GM12878 (cell line): ENCODE measurements around the gene KRT81. TPM values are rescaled to one million over a fixed set of nuclear protein-coding genes. Genes with fewer than 3 reads are reported as not detected.

ENCODE experiments used
- ATAC-seq: fragments of 200-7000 bp; cut with Tn5 transposase; 3 replicates; pipeline ENCODE4 v1.9.1; 2020; ENCODE audit warnings: mild to moderate bottlenecking, moderate library complexity
- BruUV-seq: library from RNA; stranded (reverse); fragments of 400-500 nt; replicated peaks from 2 replicates; lab custom pipeline; 2021; lab: Mats Ljungman, UMichigan
- CTCF ChIA-PET: fragments of 300-600 bp; sonication (Branson Sonifier 250); formaldehyde crosslinking; extraction: SDS; loops from one replicate; lab custom pipeline; 2021; ENCODE audit warnings: inconsistent platforms; lab: Yijun Ruan, JAX
- POLR2A ChIA-PET: fragments of 350-600 bp; formaldehyde crosslinking; extraction: SDS; loops from one replicate; lab custom pipeline; 2021; ENCODE audit warnings: inconsistent platforms; lab: Charles Lee
- RAD21 ChIA-PET: fragments of 300-600 bp; sonication (Branson Sonifier 250); formaldehyde crosslinking; loops from one replicate; lab custom pipeline; 2023; ENCODE audit warnings: antibody characterized with exemption; ENCODE audit not compliant: unreplicated experiment; lab: Charles Lee
- SMC1A ChIA-PET: fragments of 300-600 bp; sonication (Branson Sonifier 250); formaldehyde crosslinking; loops from one replicate; lab custom pipeline; 2023; ENCODE audit not compliant: unreplicated experiment, uncharacterized antibody; lab: Charles Lee
- DNase-seq: peaks from one replicate; pipeline ENCODE4 v3.0.0-alpha.2; 2011; ENCODE audit warnings: low read depth, low spot score
- FAIRE-seq: peaks from 3 replicates; lab custom pipeline; 2011; peaks lifted over from hg19 to GRCh38; lab: Jason Lieb, UNC
- H2AFZ ChIP-seq: 2 replicates; pipeline ENCODE4 v1.6.0; 2011; ENCODE audit warnings: low read depth, low read length, control low read depth; ENCODE audit not compliant: control insufficient read depth
- H3K27ac ChIP-seq: 2 replicates; pipeline ENCODE4 v1.5.1; 2011; ENCODE audit warnings: control low read depth; ENCODE audit not compliant: control insufficient read depth, insufficient read depth
- H3K27me3 ChIP-seq, 2 experiments: replicated peaks in 1 of 2; 2 replicates each; pipeline versions ENCODE4 v1.6.0 to v1.6.1; 2011; ENCODE audit warnings: low read length in 1 of 2; ENCODE audit not compliant: control insufficient read depth in 2 of 2, insufficient read depth in 2 of 2
- H3K36me3 ChIP-seq, 2 experiments: 2 replicates each; pipeline ENCODE4 v1.5.1; 2011; ENCODE audit warnings: low read length in 1 of 2; ENCODE audit not compliant: control insufficient read depth in 2 of 2, insufficient read depth in 2 of 2
- H3K4me1 ChIP-seq: 2 replicates; pipeline ENCODE4 v1.6.1; 2011; ENCODE audit warnings: mild to moderate bottlenecking, low read length, moderate library complexity, mixed read lengths; ENCODE audit not compliant: control insufficient read depth, insufficient read depth
- H3K4me2 ChIP-seq: 2 replicates; pipeline ENCODE4 v1.6.0; 2011; ENCODE audit warnings: control low read depth; ENCODE audit not compliant: control insufficient read depth, insufficient read depth
- H3K4me3 ChIP-seq: fragments of 200-600 bp; sonication (generic); 2 replicates; pipeline ENCODE4 v1.5.1; 2016
- H3K79me2 ChIP-seq: 2 replicates; pipeline ENCODE4 v1.6.0; 2011; ENCODE audit warnings: low read length; ENCODE audit not compliant: control insufficient read depth, insufficient read depth
- H3K9ac ChIP-seq: 2 replicates; pipeline ENCODE4 v1.8.0; 2011; ENCODE audit warnings: low read length, control low read depth, mixed read lengths; ENCODE audit not compliant: control insufficient read depth, insufficient read depth
- H3K9me3 ChIP-seq: replicated peaks from 3 replicates; pipeline ENCODE4 v1.5.1; 2011; ENCODE audit warnings: mild to moderate bottlenecking, low read length; ENCODE audit not compliant: control insufficient read depth, insufficient read depth
- H4K20me1 ChIP-seq: 2 replicates; pipeline ENCODE4 v1.6.0; 2011; ENCODE audit not compliant: control insufficient read depth, insufficient read depth
- HDAC2 ChIP-seq: fragments of 200-600 bp; sonication (generic); IDR thresholded peaks from 2 replicates; pipeline ENCODE4 v1.6.1; 2017
- HDGF ChIP-seq: fragments of 450-650 bp; IDR thresholded peaks from 2 replicates; pipeline ENCODE4 v1.6.1; 2016; ENCODE audit warnings: antibody characterized with exemption
- KLF5 ChIP-seq: fragments of 450-650 bp; IDR thresholded peaks from 2 replicates; pipeline ENCODE4 v1.6.1; 2014; ENCODE audit warnings: mild to moderate bottlenecking; ENCODE audit not compliant: partially characterized antibody
- NFIC ChIP-seq: IDR thresholded peaks from 2 replicates; pipeline ENCODE4 v1.6.1; 2012; ENCODE audit warnings: low read depth, mild to moderate bottlenecking, inconsistent platforms, low read length, moderate library complexity
- PML ChIP-seq: IDR thresholded peaks from 2 replicates; pipeline ENCODE4 v1.6.1; 2012; ENCODE audit warnings: low read length, inconsistent platforms
- RAD21 ChIP-seq: IDR thresholded peaks from 2 replicates; pipeline ENCODE4 v1.6.1; 2011; ENCODE audit warnings: mild to moderate bottlenecking, low read depth, low read length, moderate library complexity; ENCODE audit not compliant: insufficient read depth
- SIX5 ChIP-seq: IDR thresholded peaks from 2 replicates; pipeline ENCODE4 v1.6.1; 2011; ENCODE audit warnings: mild to moderate bottlenecking, low read depth, low read length, moderate library complexity; ENCODE audit not compliant: severe bottlenecking
- SP1 ChIP-seq: IDR thresholded peaks from one replicate; pipeline ENCODE4 v1.6.1; 2011; ENCODE audit warnings: low read depth, low read length
- TCF7 ChIP-seq: IDR thresholded peaks from 2 replicates; pipeline ENCODE4 v1.6.1; 2014; ENCODE audit warnings: antibody characterized with exemption, borderline replicate concordance
- WGBS: methylation state at CpG from one replicate; pipeline ENCODE4 v1.1.6; 2016; ENCODE audit warnings: low lambda C conversion rate; ENCODE audit not compliant: insufficient replicate concordance, insufficient coverage; ENCODE audit errors: missing lambda C conversion rate; 5-methylcytosine and 5-hydroxymethylcytosine counted together
- in situ Hi-C: fragments of 300-500 bp; cut with MboI; formaldehyde crosslinking; loops from 9 replicates; pipeline ENCODE4 v1.14.3; 2018; ENCODE audit warnings: mixed read lengths
- intact Hi-C: fragments of 100-400 bp; cut with micrococcal nuclease; formaldehyde crosslinking; loops from one replicate; pipeline ENCODE4 v1.14.2; 2022; ENCODE audit not compliant: unreplicated experiment
- polyA plus RNA-seq, 11 experiments: library from polyadenylated mRNA; depleted of rRNA in 4 of 11; unstranded in 6 of 11; stranded (reverse) in 5 of 11; fragments of >200 nt; fragmentation: Nextera tagmentation in 4 of 11; fragmentation: Illumina TruSeq in 1 of 11; extraction: Ambion mirVana in 4 of 11; extraction: Trizol in 1 of 11; gene quantifications; 1 replicate in 1 of 11; 2 replicates in 10 of 11; pipeline versions ENCODE4 v1.2.1 to v1.2.3, GENCODE V29; 2011 to 2016; ENCODE audit warnings: inconsistent platforms in 2 of 11, missing spikeins in 2 of 11, low read depth in 1 of 11
- total RNA-seq, 4 experiments: library from RNA; depleted of rRNA in 3 of 4; stranded (reverse); fragments of >200 nt in 3 of 4; fragmentation: Illumina TruSeq in 1 of 4; extraction: Trizol in 1 of 4; gene quantifications; 2 replicates each; pipeline versions ENCODE4 v1.2.1 to v1.2.3, GENCODE V29; 2013 to 2021
- TF ChIP-seq, protein P1 (sequence below): IDR thresholded peaks from 2 replicates; pipeline ENCODE4 v1.6.1; 2011; ENCODE audit warnings: low read depth, low read length, improper control_type of control experiment, borderline replicate concordance
- TF ChIP-seq, protein P2 (sequence below), 3 experiments: IDR thresholded peaks in 2 of 3; conservative IDR thresholded peaks in 1 of 3; 2 replicates each; pipeline ENCODE4 v1.5.1; 2011; ENCODE audit warnings: low read depth in 3 of 3, low read length in 3 of 3, mild to moderate bottlenecking in 3 of 3, control low read depth in 2 of 3, moderate library complexity in 2 of 3, inconsistent platforms in 1 of 3, mixed read lengths in 1 of 3; ENCODE audit not compliant: control insufficient read depth in 2 of 3, insufficient read depth in 1 of 3; ENCODE audit errors: extremely low read depth in 1 of 3
- TF ChIP-seq, protein P3 (sequence below): fragments of 450-650 bp; IDR thresholded peaks from 2 replicates; pipeline ENCODE4 v1.6.1; 2017; ENCODE audit warnings: borderline replicate concordance

Gene KRT81
- total and polyA plus RNA-seq, 10 of the 15 experiments (the other 5 are each of a cell fraction or from before 2014, with no cell fraction given): 0.05 to 0.15 TPM; not detected in 8

DNA sequence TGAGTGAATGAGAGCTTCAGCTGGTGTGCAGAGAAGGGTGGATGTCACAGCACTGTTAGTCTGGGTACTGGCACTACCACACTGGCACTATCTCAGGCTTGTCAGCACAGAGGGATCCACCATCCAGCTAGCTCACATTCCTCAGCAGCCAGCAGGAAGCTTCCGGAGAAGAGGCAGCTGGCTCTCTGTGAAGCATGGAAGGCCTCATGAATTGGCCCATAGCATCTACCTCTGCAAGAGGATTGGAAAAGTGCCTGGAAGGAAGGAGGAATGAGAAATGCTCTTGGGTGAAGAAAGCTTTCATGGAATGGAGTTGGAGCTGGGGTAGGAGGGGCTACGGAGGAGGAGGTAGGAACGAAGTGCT lies 19.9 kb upstream of the KRT81 start (continued):
- TF ChIP-seq, protein P1, sequence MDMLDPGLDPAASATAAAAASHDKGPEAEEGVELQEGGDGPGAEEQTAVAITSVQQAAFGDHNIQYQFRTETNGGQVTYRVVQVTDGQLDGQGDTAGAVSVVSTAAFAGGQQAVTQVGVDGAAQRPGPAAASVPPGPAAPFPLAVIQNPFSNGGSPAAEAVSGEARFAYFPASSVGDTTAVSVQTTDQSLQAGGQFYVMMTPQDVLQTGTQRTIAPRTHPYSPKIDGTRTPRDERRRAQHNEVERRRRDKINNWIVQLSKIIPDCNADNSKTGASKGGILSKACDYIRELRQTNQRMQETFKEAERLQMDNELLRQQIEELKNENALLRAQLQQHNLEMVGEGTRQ: no peak
- TF ChIP-seq, protein P2, sequence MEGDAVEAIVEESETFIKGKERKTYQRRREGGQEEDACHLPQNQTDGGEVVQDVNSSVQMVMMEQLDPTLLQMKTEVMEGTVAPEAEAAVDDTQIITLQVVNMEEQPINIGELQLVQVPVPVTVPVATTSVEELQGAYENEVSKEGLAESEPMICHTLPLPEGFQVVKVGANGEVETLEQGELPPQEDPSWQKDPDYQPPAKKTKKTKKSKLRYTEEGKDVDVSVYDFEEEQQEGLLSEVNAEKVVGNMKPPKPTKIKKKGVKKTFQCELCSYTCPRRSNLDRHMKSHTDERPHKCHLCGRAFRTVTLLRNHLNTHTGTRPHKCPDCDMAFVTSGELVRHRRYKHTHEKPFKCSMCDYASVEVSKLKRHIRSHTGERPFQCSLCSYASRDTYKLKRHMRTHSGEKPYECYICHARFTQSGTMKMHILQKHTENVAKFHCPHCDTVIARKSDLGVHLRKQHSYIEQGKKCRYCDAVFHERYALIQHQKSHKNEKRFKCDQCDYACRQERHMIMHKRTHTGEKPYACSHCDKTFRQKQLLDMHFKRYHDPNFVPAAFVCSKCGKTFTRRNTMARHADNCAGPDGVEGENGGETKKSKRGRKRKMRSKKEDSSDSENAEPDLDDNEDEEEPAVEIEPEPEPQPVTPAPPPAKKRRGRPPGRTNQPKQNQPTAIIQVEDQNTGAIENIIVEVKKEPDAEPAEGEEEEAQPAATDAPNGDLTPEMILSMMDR (IDR thresholded peaks at IDR 0.05 in 2 of 3, conservative IDR thresholded peaks at IDR 0.05 in 1 of 3; ENCODE audit: control insufficient read depth in 2 of 3, extremely low read depth in 1 of 3, insufficient read depth in 1 of 3, low read depth in 3 of 3, low read length in 3 of 3): no peak

DNA sequence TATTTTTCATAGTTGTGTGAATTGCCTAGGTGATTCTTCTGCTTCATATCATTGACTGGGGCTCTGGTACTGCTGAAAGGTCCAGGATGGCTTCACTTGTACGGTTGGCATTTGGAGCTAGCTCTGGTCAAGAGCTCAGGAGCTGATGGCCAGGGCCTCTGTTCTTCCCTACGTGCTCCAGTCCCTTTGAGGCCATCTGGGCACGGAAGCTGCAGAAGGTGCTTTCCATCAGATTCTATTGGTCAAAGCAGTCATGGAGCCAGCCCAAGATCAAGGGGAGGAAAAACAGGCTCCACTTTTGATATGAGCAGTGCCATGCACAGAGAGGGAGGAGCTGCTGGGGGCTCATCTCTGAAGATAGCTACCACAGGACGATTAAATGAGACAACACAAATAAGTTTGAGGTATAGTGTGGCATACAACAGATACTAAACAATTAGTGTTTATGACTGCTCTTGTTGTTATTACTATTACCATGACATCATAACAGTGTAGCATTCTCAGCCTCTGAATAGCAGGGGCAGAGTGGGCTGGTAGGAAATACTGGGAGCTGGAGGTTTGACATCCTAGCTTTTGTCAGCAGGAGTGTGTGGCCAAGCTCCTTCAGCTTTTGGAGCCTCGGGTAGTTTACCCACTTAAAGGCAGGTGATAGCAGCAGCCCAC lies 19.4 kb upstream of the KRT81 start:
- TF ChIP-seq HDAC2: no peak
- no peak for TF ChIP-seq SIX5
- no peak for TF ChIP-seq SP1
- no peak for TF ChIP-seq HDGF
- TF ChIP-seq RAD21: no peak
- TF ChIP-seq KLF5: no peak
- no peak for TF ChIP-seq TCF7
- no peak for TF ChIP-seq PML
- no peak for TF ChIP-seq NFIC
- TF ChIP-seq, protein P3, sequence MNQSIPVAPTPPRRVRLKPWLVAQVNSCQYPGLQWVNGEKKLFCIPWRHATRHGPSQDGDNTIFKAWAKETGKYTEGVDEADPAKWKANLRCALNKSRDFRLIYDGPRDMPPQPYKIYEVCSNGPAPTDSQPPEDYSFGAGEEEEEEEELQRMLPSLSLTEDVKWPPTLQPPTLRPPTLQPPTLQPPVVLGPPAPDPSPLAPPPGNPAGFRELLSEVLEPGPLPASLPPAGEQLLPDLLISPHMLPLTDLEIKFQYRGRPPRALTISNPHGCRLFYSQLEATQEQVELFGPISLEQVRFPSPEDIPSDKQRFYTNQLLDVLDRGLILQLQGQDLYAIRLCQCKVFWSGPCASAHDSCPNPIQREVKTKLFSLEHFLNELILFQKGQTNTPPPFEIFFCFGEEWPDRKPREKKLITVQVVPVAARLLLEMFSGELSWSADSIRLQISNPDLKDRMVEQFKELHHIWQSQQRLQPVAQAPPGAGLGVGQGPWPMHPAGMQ: no peak
- no peak overlapping the region for H2AFZ ChIP-seq
- DNase-seq (no peak), ATAC-seq (no peak), FAIRE-seq (no peak)
- no peaks in the 10 kb centered on the region for H3K36me3 ChIP-seq
- no peak overlapping the region for H3K4me3 ChIP-seq
- peaks cover 16 to 18% of the 10 kb centered on the region in 2 experiments; a peak in 3 of 4 replicates for H3K27me3 ChIP-seq
- RAD21 ChIA-PET: no interaction called here
- intact Hi-C loops (no loop called here), in situ Hi-C loops (no loop called here)
- 2% methylated on average over 5 of the region's 5 CpGs for WGBS
- no peaks in the 10 kb centered on the region for H3K9me3 ChIP-seq
- H4K20me1 ChIP-seq: no peaks in the 10 kb centered on the region
- H3K4me1 ChIP-seq: no peaks in the 10 kb centered on the region
- H3K9ac ChIP-seq: no peak overlapping the region
- CTCF ChIA-PET: interaction anchor here (0.6 to 3.7 kb wide), 10 partner anchors 11 to 569 kb away, joined by 3 to 18 read pairs (median 6); partner anchors contain the start of gene KRT83
- no peaks in the 10 kb centered on the region for H3K79me2 ChIP-seq
- BruUV-seq: no TSS peak
- H3K27ac ChIP-seq: no peak overlapping the region
- H3K4me2 ChIP-seq: no peak overlapping the region
- POLR2A ChIA-PET: no interaction called here
- SMC1A ChIA-PET: interaction anchor here (1.0 to 2.0 kb wide), 3 partner anchors 11 to 85 kb away, joined by 3 to 7 read pairs (median 4); no protein-coding TSS in a partner anchor
